Activated T-cell treated with anti-CD3 and anti-CD28 coated beads, Interleukin-2, amount 50 U/mL, for 72 hours (primary cell): ENCODE data around the gene MAP2K4. TPM values are rescaled to one million over a fixed set of nuclear protein-coding genes. Genes with fewer than 3 reads are reported as not detected.

ENCODE experiments used
- ATAC-seq, 2 donors: fragments of 150-1000 bp; cut with Tn5 transposase; replicated peaks in 1 of 2; 2 replicates each; pipeline ENCODE4 v1.10.0; 2021; ENCODE audit warnings: moderate library complexity in 2 of 2, mild to moderate bottlenecking in 1 of 2
- DNase-seq, 2 donors: peaks; one replicate each; pipeline ENCODE4 v3.0.0; 2021 to 2022; ENCODE audit warnings: mixed read lengths in 1 of 2
- H3K27ac Mint-ChIP-seq: one replicate; pipeline ENCODE4 v1.8.0; 2022; ENCODE audit warnings: mild to moderate bottlenecking, moderate library complexity, mixed read lengths
- H3K27me3 Mint-ChIP-seq: one replicate; pipeline ENCODE4 v1.8.0; 2022; ENCODE audit warnings: low read depth, mixed read lengths
- H3K36me3 Mint-ChIP-seq, 2 donors: one replicate each; pipeline ENCODE4 v1.8.0; 2022; ENCODE audit warnings: mixed read lengths in 2 of 2, mild to moderate bottlenecking in 1 of 2; ENCODE audit not compliant: insufficient read depth in 2 of 2
- H3K4me1 Mint-ChIP-seq: one replicate; pipeline ENCODE4 v1.8.0; 2022; ENCODE audit warnings: low read depth, mixed read lengths
- H3K4me3 Mint-ChIP-seq, 2 donors: one replicate each; pipeline ENCODE4 v1.8.0; 2022; ENCODE audit warnings: mild to moderate bottlenecking in 2 of 2, mixed read lengths in 2 of 2, moderate library complexity in 2 of 2
- H3K9me3 Mint-ChIP-seq, 2 donors: one replicate each; pipeline ENCODE4 v1.8.0; 2022; ENCODE audit warnings: mixed read lengths in 2 of 2
- total RNA-seq, 2 donors: library from RNA; stranded (reverse); gene quantifications; one replicate each; pipeline ENCODE4 v1.2.3, GENCODE V29; 2022

Gene MAP2K4
- total RNA-seq, 2 donors from 2014 or later = 24.9 to 29.1 TPM

- Mint-ChIP-seq H3K27me3 (no peaks in the 10 kb centered on the region), H3K4me3 (no peak overlapping the region), H3K27ac (no peak overlapping the region), H3K9me3 (no peaks in the 10 kb centered on the region), H3K36me3 (no peaks in the 10 kb centered on the region), H3K4me1 (peaks cover 57% of the 10 kb centered on the region)
- DNase-seq (no peak), ATAC-seq (no peak)
These were observed 27.2 kb downstream of the MAP2K4 start for GRCh38 chr17:12047681-12048376.

GRCh38 chr17:12048843-12049473 is 28.3 kb downstream of the MAP2K4 start:
- H3K27ac Mint-ChIP-seq = peak overlapping the region; percentile 62
- no peak for DNase-seq
- H3K27me3 Mint-ChIP-seq = no peaks in the 10 kb centered on the region
- H3K4me3 Mint-ChIP-seq = peak overlapping the region in 1 of 2 donors; percentile 12
- H3K9me3 Mint-ChIP-seq = no peaks in the 10 kb centered on the region
- peaks cover 68% of the 10 kb centered on the region for H3K4me1 Mint-ChIP-seq
- peak in 1 of 2 donors; percentile 33 for ATAC-seq
- no peaks in the 10 kb centered on the region for H3K36me3 Mint-ChIP-seq

GRCh38 chr17:12050646-12051225 is 30.1 kb downstream of the MAP2K4 start:
- DNase-seq (no peak), ATAC-seq (no peak)
- Mint-ChIP-seq H3K9me3 (no peaks in the 10 kb centered on the region), H3K27ac (no peak overlapping the region), H3K4me1 (peaks cover 67% of the 10 kb centered on the region), H3K36me3 (no peaks in the 10 kb centered on the region), H3K4me3 (no peak overlapping the region), H3K27me3 (no peaks in the 10 kb centered on the region)

DNA sequence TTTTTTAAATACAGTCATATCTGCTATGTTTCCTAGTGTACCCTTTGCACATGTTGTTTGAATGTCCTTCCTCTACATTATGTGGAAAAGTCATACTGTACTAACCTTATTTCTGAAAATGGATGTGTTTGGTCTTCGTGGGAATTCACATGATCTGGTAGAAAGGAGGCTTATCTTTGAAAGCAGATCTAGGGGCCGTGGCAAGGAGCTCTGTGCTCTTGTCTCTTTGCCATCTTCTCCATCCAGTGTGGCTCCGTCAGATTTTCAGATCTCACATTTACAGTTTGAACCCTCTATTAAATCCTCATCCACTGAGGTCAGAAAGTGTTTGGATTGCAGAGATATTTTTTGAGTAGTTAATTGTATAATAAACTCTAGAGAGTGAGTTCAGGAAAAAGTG is 32.9 kb downstream of the MAP2K4 start:
- H3K27ac Mint-ChIP-seq = peak overlapping the region; percentile 86
- peaks cover 68% of the 10 kb centered on the region for H3K4me1 Mint-ChIP-seq

DNA sequence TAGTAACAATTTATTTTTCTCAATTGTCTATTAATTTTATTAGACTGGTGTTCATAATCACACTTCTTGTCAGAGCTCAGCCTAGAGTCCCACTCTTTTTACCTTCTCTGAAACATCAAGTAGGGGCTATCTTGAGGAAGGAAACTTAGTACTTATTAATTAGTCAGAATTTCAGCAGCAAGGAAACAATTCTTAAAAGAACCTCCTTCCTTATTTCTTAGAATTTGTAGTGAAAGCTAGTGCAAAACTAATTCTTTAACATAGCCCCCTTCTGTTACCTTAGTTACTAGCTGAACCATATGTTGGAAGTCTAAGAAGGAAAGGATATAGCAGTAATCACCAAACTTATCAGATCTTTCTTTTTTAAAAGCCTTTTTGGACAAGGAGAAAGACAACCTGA is 35.2 kb downstream of the MAP2K4 start:
- DNase-seq (no peak), ATAC-seq (no peak)
- Mint-ChIP-seq H3K9me3 (no peaks in the 10 kb centered on the region), H3K4me1 (peaks cover 46% of the 10 kb centered on the region), H3K36me3 (peaks cover 2 to 3% of the 10 kb centered on the region in 2 donors), H3K27ac (peak overlapping the region; percentile 42), H3K27me3 (no peaks in the 10 kb centered on the region), H3K4me3 (peak overlapping the region in 1 of 2 donors; percentile 18)

More for the DNA sequence above, 32.9 kb downstream of the MAP2K4 start:
- Mint-ChIP-seq H3K4me3 (peak overlapping the region; percentile 68 to 81), H3K9me3 (no peaks in the 10 kb centered on the region), H3K36me3 (peaks cover 0 to 2% of the 10 kb centered on the region in 2 donors), H3K27me3 (no peaks in the 10 kb centered on the region)
- ATAC-seq (no peak), DNase-seq (no peak)

GRCh38 chr17:12057520-12057919 is 36.8 kb downstream of the MAP2K4 start:
- Mint-ChIP-seq H3K27ac (peak overlapping the region; percentile 13), H3K27me3 (no peaks in the 10 kb centered on the region), H3K4me1 (peaks cover 38% of the 10 kb centered on the region), H3K36me3 (peaks cover 2 to 3% of the 10 kb centered on the region in 2 donors), H3K4me3 (no peak overlapping the region), H3K9me3 (no peaks in the 10 kb centered on the region)
- no peak for ATAC-seq
- DNase-seq = no peak

GRCh38 chr17:12058535-12058934 is 37.9 kb downstream of the MAP2K4 start:
- Mint-ChIP-seq H3K36me3 (peaks cover 2 to 3% of the 10 kb centered on the region in 2 donors), H3K4me1 (peaks cover 28% of the 10 kb centered on the region), H3K9me3 (no peaks in the 10 kb centered on the region), H3K4me3 (no peak overlapping the region), H3K27me3 (no peaks in the 10 kb centered on the region), H3K27ac (no peak overlapping the region)
- DNase-seq (no peak), ATAC-seq (no peak)

DNA sequence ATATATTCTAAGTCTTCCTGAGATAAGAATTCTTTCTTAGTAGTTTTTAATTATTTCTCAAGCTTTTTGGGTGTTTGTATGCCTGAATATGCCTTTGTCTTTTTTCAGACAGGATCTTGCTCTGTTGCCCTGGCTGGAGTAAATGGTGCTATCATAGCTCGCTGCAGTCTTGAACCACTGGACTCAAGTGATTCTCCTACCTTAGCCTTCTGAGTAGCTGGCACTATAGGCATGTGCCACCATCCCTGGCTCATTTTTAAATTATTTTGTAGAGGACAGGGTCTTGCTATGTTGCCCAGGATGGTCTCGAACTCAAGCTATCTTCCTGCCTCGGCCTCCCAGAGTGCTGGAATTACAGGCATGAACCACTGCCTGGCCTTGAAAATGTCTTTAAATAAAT is 41.6 kb downstream of the MAP2K4 start:
- no peak for ATAC-seq
- Mint-ChIP-seq H3K4me1 (peaks cover 5% of the 10 kb centered on the region), H3K9me3 (no peaks in the 10 kb centered on the region), H3K36me3 (peaks cover 2 to 6% of the 10 kb centered on the region in 2 donors), H3K27ac (no peak overlapping the region), H3K4me3 (no peak overlapping the region), H3K27me3 (no peaks in the 10 kb centered on the region)
- DNase-seq = no peak

DNA sequence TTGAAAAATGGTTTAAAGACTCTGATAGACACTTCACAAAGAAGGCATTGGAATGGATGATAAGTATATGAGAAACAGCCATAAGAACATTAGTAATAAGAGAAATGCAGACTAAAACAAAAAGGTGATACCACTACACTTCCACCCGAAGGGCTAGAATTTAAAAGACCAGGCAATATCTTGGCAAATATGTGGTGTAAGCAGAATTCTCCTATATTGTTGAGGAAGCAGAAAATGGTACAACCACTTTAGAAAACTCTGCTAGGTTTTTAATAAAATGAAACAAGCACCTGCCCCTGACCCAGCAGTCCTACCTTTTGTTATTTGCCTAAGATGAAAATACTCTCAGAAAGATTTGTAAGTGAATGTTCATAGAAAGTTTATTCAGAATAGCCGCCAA is 43.7 kb downstream of the MAP2K4 start:
- no peaks in the 10 kb centered on the region for H3K27me3 Mint-ChIP-seq
- H3K36me3 Mint-ChIP-seq = peaks cover 2 to 5% of the 10 kb centered on the region in 2 donors
- no peaks in the 10 kb centered on the region for H3K9me3 Mint-ChIP-seq
- DNase-seq (no peak), ATAC-seq (no peak)
- H3K4me1 Mint-ChIP-seq = no peaks in the 10 kb centered on the region
- H3K4me3 Mint-ChIP-seq = no peak overlapping the region
- H3K27ac Mint-ChIP-seq = no peak overlapping the region

GRCh38 chr17:12067485-12067884 is 46.8 kb downstream of the MAP2K4 start:
- Mint-ChIP-seq H3K9me3 (no peaks in the 10 kb centered on the region), H3K27ac (no peak overlapping the region), H3K36me3 (peaks cover 0 to 4% of the 10 kb centered on the region in 2 donors), H3K4me3 (no peak overlapping the region), H3K4me1 (no peaks in the 10 kb centered on the region), H3K27me3 (no peaks in the 10 kb centered on the region)
- ATAC-seq (no peak), DNase-seq (no peak)

DNA sequence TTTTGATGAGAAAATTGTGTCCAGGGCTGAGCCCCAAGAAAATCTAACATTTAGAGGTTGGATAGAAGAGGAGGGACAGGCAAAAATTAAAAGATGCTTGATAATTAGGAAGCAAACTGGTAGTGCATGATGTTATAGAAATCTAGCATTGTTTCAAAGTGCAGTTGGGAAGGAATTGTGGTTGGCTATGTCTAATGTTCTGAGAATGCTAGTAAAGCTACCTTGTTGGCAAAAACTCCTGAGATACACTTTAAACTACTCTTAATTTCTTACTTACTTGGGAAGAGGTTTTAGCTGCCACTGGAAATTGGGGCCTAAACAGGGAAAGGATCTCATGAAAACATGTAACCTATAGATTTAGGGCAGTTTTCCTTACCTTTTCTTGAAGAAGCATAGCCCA is 48.3 kb downstream of the MAP2K4 start:
- H3K9me3 Mint-ChIP-seq = no peaks in the 10 kb centered on the region
- H3K4me3 Mint-ChIP-seq = no peak overlapping the region
- H3K27me3 Mint-ChIP-seq = no peaks in the 10 kb centered on the region
- peaks cover 0 to 9% of the 10 kb centered on the region in 2 donors for H3K36me3 Mint-ChIP-seq
- DNase-seq = no peak
- no peak overlapping the region for H3K27ac Mint-ChIP-seq
- no peak for ATAC-seq
- H3K4me1 Mint-ChIP-seq = no peaks in the 10 kb centered on the region

GRCh38 chr17:12070561-12070960 is 49.9 kb downstream of the MAP2K4 start:
- DNase-seq (no peak), ATAC-seq (no peak)
- Mint-ChIP-seq H3K36me3 (peaks cover 7 to 15% of the 10 kb centered on the region in 2 donors), H3K9me3 (peaks cover 0 to 3% of the 10 kb centered on the region in 2 donors), H3K27me3 (no peaks in the 10 kb centered on the region), H3K27ac (no peak overlapping the region), H3K4me1 (no peaks in the 10 kb centered on the region), H3K4me3 (no peak overlapping the region)

DNA sequence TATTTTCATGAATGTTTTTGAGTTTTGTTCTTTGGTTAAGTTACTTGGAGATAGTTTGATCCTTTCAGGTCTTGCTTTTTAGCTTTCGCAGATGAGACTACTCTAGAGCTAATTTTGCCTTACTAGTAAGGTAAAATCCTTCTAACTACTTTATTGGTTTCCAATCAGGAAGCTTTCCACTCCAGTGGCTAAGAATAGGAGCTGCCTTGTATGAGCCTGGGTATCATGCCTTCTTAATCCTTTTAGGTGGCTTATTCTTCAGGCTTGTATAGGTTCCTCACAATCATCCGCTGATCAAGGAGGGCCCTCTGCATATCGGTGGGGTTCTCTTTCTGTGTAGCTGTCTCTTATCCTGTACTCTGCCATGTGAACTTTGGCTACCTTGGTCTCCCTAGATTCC is 53.7 kb downstream of the MAP2K4 start:
- no peaks in the 10 kb centered on the region for H3K27me3 Mint-ChIP-seq
- peaks cover 14 to 26% of the 10 kb centered on the region in 2 donors for H3K36me3 Mint-ChIP-seq
- ATAC-seq (no peak), DNase-seq (no peak)
- no peak overlapping the region for H3K4me3 Mint-ChIP-seq
- no peak overlapping the region for H3K27ac Mint-ChIP-seq
- peaks cover 0 to 3% of the 10 kb centered on the region in 2 donors for H3K9me3 Mint-ChIP-seq
- H3K4me1 Mint-ChIP-seq = peaks cover 10% of the 10 kb centered on the region
